ENCODE data around the gene DGKG.

DGKG gene

GRCh38 chr3:186236357-186237020 lies 125.5 kb downstream of the DGKG start:
- DNase-seq: no peak

- no peak for DNase-seq
Measured at GRCh38 chr3:186235554-186235953, 126.5 kb downstream of the DGKG start.

- DNase-seq: no peak
Measured at GRCh38 chr3:186234152-186234551, 127.9 kb downstream of the DGKG start.

- no peak for DNase-seq
Measured at GRCh38 chr3:186226482-186226881, 135.6 kb downstream of the DGKG start.

GRCh38 chr3:186225603-186226002 lies 136.4 kb downstream of the DGKG start:
- no peak for DNase-seq

- no peak for DNase-seq
Measured at GRCh38 chr3:186224041-186224610, 137.9 kb downstream of the DGKG start.

GRCh38 chr3:186223476-186223875 lies 138.6 kb downstream of the DGKG start:
- DNase-seq: no peak

- DNase-seq: no peak
Measured at GRCh38 chr3:186221760-186222378, 140.2 kb downstream of the DGKG start.

GRCh38 chr3:186220911-186221645 lies 141.0 kb downstream of the DGKG start:
- no peak for DNase-seq

- peak; percentile 28 for DNase-seq
Measured at GRCh38 chr3:186220365-186220764, 141.7 kb downstream of the DGKG start.

- DNase-seq: no peak
Measured at GRCh38 chr3:186219211-186219638, 142.8 kb downstream of the DGKG start.

- no peak for DNase-seq
Measured at GRCh38 chr3:186218421-186218820, 143.6 kb downstream of the DGKG start.

- DNase-seq: no peak
Measured at GRCh38 chr3:186217820-186218164, 144.2 kb downstream of the DGKG start.

- DNase-seq: no peak
Measured at GRCh38 chr3:186216900-186217819, 144.9 kb downstream of the DGKG start.

- DNase-seq: no peak
Measured at GRCh38 chr3:186214670-186215069, 147.4 kb downstream of the DGKG start.

- no peak for DNase-seq
Measured at GRCh38 chr3:186213946-186214345, 148.1 kb downstream of the DGKG start.

GRCh38 chr3:186212611-186213010 lies 149.4 kb downstream of the DGKG start:
- no peak for DNase-seq

- no peak for DNase-seq
Measured at GRCh38 chr3:186210852-186211500, 151.1 kb downstream of the DGKG start.

GRCh38 chr3:186209810-186210752 lies 152.0 kb downstream of the DGKG start:
- no peak for DNase-seq

GRCh38 chr3:186208296-186208989 lies 153.6 kb downstream of the DGKG start:
- no peak for DNase-seq
